Keratinocyte (primary cell): ENCODE measurements around the gene ABLIM1. TPM values are rescaled to one million over a fixed set of nuclear protein-coding genes. Genes with fewer than 3 reads are reported as not detected.

Experiments used
- DNase-seq: peaks from one replicate; pipeline ENCODE4 v3.0.0-alpha.2; 2011; ENCODE audit warnings: low read depth, missing footprints, low spot score
- FAIRE-seq: peaks from 2 replicates; lab custom pipeline; 2011; peaks lifted over from hg19 to GRCh38; lab: Jason Lieb, UNC
- H2AFZ ChIP-seq: 2 replicates; pipeline ENCODE4 v1.6.0; 2012; ENCODE audit warnings: low read length, control low read depth, inconsistent platforms; ENCODE audit not compliant: control insufficient read depth
- H3K27ac ChIP-seq: 2 replicates; pipeline ENCODE4 v1.5.1; 2011; ENCODE audit warnings: low read length; ENCODE audit not compliant: control insufficient read depth, insufficient read depth
- H3K27me3 ChIP-seq: 3 replicates; pipeline ENCODE4 v1.6.0; 2011; ENCODE audit warnings: low read length; ENCODE audit not compliant: control insufficient read depth, insufficient read depth; ENCODE audit errors: extremely low read depth
- H3K36me3 ChIP-seq, 2 experiments: 2 replicates in 1 of 2; 3 replicates in 1 of 2; pipeline ENCODE4 v1.5.1; 2011; ENCODE audit warnings: low read length in 2 of 2, mild to moderate bottlenecking in 1 of 2; ENCODE audit not compliant: control insufficient read depth in 2 of 2, insufficient read depth in 2 of 2; ENCODE audit errors: extremely low read depth in 1 of 2
- H3K4me1 ChIP-seq: 3 replicates; pipeline ENCODE4 v1.5.1; 2011; ENCODE audit warnings: low read length; ENCODE audit not compliant: control insufficient read depth, insufficient read depth; ENCODE audit errors: extremely low read depth
- H3K4me2 ChIP-seq: 3 replicates; pipeline ENCODE4 v1.6.0; 2011; ENCODE audit warnings: low read depth, low read length; ENCODE audit not compliant: control insufficient read depth, insufficient read depth; ENCODE audit errors: extremely low read depth
- H3K4me3 ChIP-seq, 3 experiments: fragments of 200-600 bp in 1 of 3; sonication (generic) in 1 of 3; 2 replicates in 2 of 3; 3 replicates in 1 of 3; pipeline ENCODE4 v1.5.1; 2011 to 2016; ENCODE audit warnings: low read length in 3 of 3, mild to moderate bottlenecking in 3 of 3, control low read depth in 2 of 3, inconsistent platforms in 1 of 3, low read depth in 1 of 3, mixed read lengths in 1 of 3, mixed run types in 1 of 3, moderate library complexity in 1 of 3; ENCODE audit not compliant: control insufficient read depth in 2 of 3, insufficient read depth in 2 of 3; ENCODE audit errors: extremely low read depth in 1 of 3
- H3K79me2 ChIP-seq: 2 replicates; pipeline ENCODE4 v1.6.0; 2012; ENCODE audit warnings: low read length; ENCODE audit not compliant: control insufficient read depth, insufficient read depth
- H3K9ac ChIP-seq: 3 replicates; pipeline ENCODE4 v1.6.0; 2011; ENCODE audit warnings: low read length; ENCODE audit not compliant: control insufficient read depth, insufficient read depth; ENCODE audit errors: extremely low read depth
- H3K9me1 ChIP-seq: 3 replicates; pipeline ENCODE4 v1.6.0; 2011; ENCODE audit warnings: low read length; ENCODE audit not compliant: control insufficient read depth, insufficient read depth; ENCODE audit errors: extremely low read depth
- H3K9me3 ChIP-seq: 2 replicates; pipeline ENCODE4 v1.5.1; 2012; ENCODE audit warnings: low read depth, low read length; ENCODE audit not compliant: control insufficient read depth
- H4K20me1 ChIP-seq: 3 replicates; pipeline ENCODE4 v1.6.0; 2011; ENCODE audit warnings: low read length; ENCODE audit not compliant: control insufficient read depth, insufficient read depth; ENCODE audit errors: extremely low read depth
- EZH2 ChIP-seq: IDR thresholded peaks from one replicate; pipeline ENCODE4 v1.6.1; 2012; ENCODE audit warnings: inconsistent platforms, mild to moderate bottlenecking, low read length, moderate library complexity
- dilution Hi-C: fragments of 300-500 bp; cut with MboI; formaldehyde crosslinking; loops from one replicate; pipeline ENCODE4 v1.7.0; 2020; ENCODE audit warnings: low sequenced_read_pairs; ENCODE audit not compliant: extremely low pct_ligation_motif_present
- polyA plus RNA-seq, 5 experiments: library from polyadenylated mRNA; depleted of rRNA in 3 of 5; stranded (reverse) in 3 of 5; stranded (forward) in 1 of 5; unstranded in 1 of 5; fragments of >200 nt; gene quantifications; 1 replicate in 1 of 5; 2 replicates in 3 of 5; 3 replicates in 1 of 5; pipeline versions ENCODE4 v1.2.1 to v1.2.3, GENCODE V29; 2011 to 2012; ENCODE audit warnings: missing spikeins in 2 of 5, low read depth in 1 of 5, low replicate concordance in 1 of 5
- TF ChIP-seq, protein P1 (sequence below), 3 experiments: IDR thresholded peaks in 1 of 3; conservative IDR thresholded peaks in 1 of 3; optimal IDR thresholded peaks in 1 of 3; 2 replicates in 2 of 3; 3 replicates in 1 of 3; pipeline versions ENCODE3 to v1.5.1; 2011; ENCODE audit warnings: low read length in 3 of 3, mild to moderate bottlenecking in 3 of 3, moderate library complexity in 2 of 3, control low read depth in 1 of 3, inconsistent platforms in 1 of 3; ENCODE audit not compliant: insufficient read depth in 2 of 3; ENCODE audit errors: extremely low read depth in 1 of 3

The ABLIM1 gene
- polyA plus RNA-seq, 1 donor (not counting 4 experiments of a cell fraction or from before 2014, with no cell fraction given): 55.2 TPM

DNA sequence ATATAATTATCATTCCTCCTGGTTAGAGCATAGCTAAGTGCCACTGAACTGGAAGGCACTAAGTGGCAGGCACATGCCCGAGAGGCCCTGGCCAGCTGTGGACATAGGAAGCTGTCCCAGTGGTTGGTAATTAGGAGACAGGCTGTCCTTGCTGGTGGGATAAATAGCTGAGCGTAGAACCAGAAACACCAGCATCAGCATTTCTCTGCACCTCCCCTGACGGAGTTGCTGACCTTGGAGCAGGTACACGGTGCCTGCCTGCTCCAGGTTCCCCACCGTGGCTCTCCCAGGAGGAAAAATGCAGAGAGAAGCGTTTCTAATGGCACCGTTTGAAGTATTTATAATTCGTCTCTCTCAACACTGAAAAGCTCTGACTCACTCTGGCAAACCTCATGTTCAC, 5.6 kb upstream of the ABLIM1 start:
- no peaks in the 10 kb centered on the region for H3K9me1 ChIP-seq
- peaks cover 4% of the 10 kb centered on the region for H3K27me3 ChIP-seq
- H2AFZ ChIP-seq: no peak overlapping the region
- dilution Hi-C loops: no loop called here
- no peaks in the 10 kb centered on the region for H4K20me1 ChIP-seq
- H3K79me2 ChIP-seq: no peaks in the 10 kb centered on the region
- H3K9ac ChIP-seq: no peak overlapping the region
- H3K27ac ChIP-seq: no peak overlapping the region
- H3K4me1 ChIP-seq: no peaks in the 10 kb centered on the region
- peaks cover 0 to 2% of the 10 kb centered on the region in 2 experiments for H3K36me3 ChIP-seq
- TF ChIP-seq EZH2: no peak
- TF ChIP-seq, protein P1, sequence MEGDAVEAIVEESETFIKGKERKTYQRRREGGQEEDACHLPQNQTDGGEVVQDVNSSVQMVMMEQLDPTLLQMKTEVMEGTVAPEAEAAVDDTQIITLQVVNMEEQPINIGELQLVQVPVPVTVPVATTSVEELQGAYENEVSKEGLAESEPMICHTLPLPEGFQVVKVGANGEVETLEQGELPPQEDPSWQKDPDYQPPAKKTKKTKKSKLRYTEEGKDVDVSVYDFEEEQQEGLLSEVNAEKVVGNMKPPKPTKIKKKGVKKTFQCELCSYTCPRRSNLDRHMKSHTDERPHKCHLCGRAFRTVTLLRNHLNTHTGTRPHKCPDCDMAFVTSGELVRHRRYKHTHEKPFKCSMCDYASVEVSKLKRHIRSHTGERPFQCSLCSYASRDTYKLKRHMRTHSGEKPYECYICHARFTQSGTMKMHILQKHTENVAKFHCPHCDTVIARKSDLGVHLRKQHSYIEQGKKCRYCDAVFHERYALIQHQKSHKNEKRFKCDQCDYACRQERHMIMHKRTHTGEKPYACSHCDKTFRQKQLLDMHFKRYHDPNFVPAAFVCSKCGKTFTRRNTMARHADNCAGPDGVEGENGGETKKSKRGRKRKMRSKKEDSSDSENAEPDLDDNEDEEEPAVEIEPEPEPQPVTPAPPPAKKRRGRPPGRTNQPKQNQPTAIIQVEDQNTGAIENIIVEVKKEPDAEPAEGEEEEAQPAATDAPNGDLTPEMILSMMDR (optimal IDR thresholded peaks at IDR 0.05 in 1 of 3, IDR thresholded peaks at IDR 0.05 in 1 of 3, conservative IDR thresholded peaks at IDR 0.05 in 1 of 3; ENCODE audit: extremely low read depth in 1 of 3, insufficient read depth in 2 of 3, low read length in 3 of 3): no peak
- FAIRE-seq (no peak), DNase-seq (no peak)
- H3K4me3 ChIP-seq: no peak overlapping the region
- no peak overlapping the region for H3K4me2 ChIP-seq
- no peaks in the 10 kb centered on the region for H3K9me3 ChIP-seq

DNA sequence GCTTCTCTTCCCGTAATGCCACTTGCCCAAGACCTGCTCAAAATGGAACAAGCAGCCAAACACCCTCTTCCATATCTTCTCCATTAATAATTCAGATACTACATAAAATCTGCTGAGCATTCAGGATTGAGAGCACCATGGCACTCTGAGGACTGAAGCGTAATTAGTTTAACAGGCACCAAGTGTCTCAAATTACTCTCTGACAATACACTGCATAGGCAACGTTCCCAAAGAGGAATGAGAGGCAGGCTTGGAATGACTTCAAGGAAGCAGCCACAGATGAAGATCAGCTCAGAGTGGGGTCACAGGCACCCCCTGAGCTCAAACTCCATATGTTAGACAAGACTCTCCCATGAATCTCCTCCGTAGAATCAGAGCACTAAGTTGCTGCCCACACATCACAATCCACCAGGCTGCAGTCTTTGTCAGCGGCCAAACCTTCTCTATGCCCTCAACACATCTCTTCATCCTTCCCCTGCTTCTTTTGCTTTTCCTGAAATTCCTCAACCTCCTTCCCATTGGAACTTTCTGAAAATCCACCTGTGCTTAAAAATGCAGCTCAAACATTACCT, 4.7 kb upstream of the ABLIM1 start:
- no peaks in the 10 kb centered on the region for H3K9me3 ChIP-seq
- H3K27ac ChIP-seq: no peak overlapping the region
- H3K79me2 ChIP-seq: no peaks in the 10 kb centered on the region
- no peak overlapping the region for H2AFZ ChIP-seq
- H3K27me3 ChIP-seq: peaks cover 4% of the 10 kb centered on the region
- dilution Hi-C loops: no loop called here
- DNase-seq: no peak
- no peak overlapping the region for H3K4me2 ChIP-seq
- H3K36me3 ChIP-seq: peaks cover 0 to 2% of the 10 kb centered on the region in 2 experiments
- no peaks in the 10 kb centered on the region for H3K9me1 ChIP-seq
- no peaks in the 10 kb centered on the region for H4K20me1 ChIP-seq
- FAIRE-seq: no peak
- no peak overlapping the region for H3K9ac ChIP-seq
- H3K4me1 ChIP-seq: no peaks in the 10 kb centered on the region
- no peak overlapping the region for H3K4me3 ChIP-seq
- TF ChIP-seq EZH2: no peak
- TF ChIP-seq, protein P1 (optimal IDR thresholded peaks at IDR 0.05 in 1 of 3, IDR thresholded peaks at IDR 0.05 in 1 of 3, conservative IDR thresholded peaks at IDR 0.05 in 1 of 3; ENCODE audit: extremely low read depth in 1 of 3, insufficient read depth in 2 of 3, low read length in 3 of 3): no peak
